22Rv1 (cell line): ENCODE measurements around the gene CCSER1.

Experiments
- H3K27ac ChIP-seq: fragments of 450-650 bp; 2 replicates; pipeline ENCODE4 v1.5.1; 2017
- ZFX ChIP-seq: fragments of 450-650 bp; IDR thresholded peaks from 2 replicates; pipeline ENCODE4 v1.6.1; 2017; ENCODE audit warnings: antibody characterized with exemption, borderline replicate concordance
- TF ChIP-seq, protein P1 (sequence below): fragments of 450-650 bp; IDR thresholded peaks from 2 replicates; pipeline ENCODE4 v1.5.1; 2017; ENCODE audit warnings: mild to moderate bottlenecking

CCSER1 gene

GRCh38 chr4:90241008-90241407 is 113.8 kb downstream of the CCSER1 start:
- no peak overlapping the region for H3K27ac ChIP-seq
- TF ChIP-seq, protein P1, sequence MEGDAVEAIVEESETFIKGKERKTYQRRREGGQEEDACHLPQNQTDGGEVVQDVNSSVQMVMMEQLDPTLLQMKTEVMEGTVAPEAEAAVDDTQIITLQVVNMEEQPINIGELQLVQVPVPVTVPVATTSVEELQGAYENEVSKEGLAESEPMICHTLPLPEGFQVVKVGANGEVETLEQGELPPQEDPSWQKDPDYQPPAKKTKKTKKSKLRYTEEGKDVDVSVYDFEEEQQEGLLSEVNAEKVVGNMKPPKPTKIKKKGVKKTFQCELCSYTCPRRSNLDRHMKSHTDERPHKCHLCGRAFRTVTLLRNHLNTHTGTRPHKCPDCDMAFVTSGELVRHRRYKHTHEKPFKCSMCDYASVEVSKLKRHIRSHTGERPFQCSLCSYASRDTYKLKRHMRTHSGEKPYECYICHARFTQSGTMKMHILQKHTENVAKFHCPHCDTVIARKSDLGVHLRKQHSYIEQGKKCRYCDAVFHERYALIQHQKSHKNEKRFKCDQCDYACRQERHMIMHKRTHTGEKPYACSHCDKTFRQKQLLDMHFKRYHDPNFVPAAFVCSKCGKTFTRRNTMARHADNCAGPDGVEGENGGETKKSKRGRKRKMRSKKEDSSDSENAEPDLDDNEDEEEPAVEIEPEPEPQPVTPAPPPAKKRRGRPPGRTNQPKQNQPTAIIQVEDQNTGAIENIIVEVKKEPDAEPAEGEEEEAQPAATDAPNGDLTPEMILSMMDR = no peak

DNA sequence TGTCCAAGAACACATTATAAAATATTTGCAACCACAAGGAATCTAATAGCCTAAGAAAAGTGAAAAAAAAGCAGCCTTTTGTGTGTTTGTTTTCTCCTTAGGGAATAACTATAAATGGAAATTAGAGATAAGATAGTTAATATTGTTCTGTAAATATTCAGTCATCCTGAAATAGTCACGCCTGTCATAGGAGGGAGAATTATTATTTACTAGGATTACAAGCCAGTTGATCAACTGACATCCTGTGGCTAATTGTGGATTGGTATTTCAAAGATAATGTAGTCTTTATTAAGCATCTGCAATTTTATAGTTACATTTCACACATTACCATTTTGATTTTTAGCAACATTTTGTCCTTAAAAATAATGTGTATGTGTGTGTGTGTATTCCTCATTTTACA is 118.6 kb downstream of the CCSER1 start:
- peak overlapping the region; percentile 51 for H3K27ac ChIP-seq
- TF ChIP-seq, protein P1 = no peak
- TF ChIP-seq ZFX = no peak

DNA sequence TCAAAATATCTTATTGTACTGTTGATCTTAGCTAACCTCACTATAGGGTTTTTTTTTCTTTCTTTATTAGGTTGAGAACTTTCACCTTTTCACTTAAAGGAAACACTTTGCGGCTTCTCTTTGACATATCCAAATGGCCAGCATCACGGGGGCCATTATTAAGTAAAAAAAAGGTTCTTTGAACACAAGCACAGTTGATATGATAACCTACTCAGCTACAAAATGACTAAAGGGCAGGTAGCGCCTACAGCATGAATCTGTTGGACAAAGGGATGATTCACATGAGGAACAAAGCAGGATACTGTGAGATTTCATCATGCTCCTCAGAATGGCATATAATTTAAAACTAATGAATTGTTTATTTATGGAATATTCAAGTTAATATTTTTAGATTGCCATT is 119.6 kb downstream of the CCSER1 start:
- H3K27ac ChIP-seq = peak overlapping the region; percentile 51
- TF ChIP-seq, protein P1 = no peak
- no peak for TF ChIP-seq ZFX

- no peak overlapping the region for H3K27ac ChIP-seq
- TF ChIP-seq ZFX = no peak
- TF ChIP-seq, protein P1 = no peak
Measured at GRCh38 chr4:90254357-90254756, 127.2 kb downstream of the CCSER1 start.

- TF ChIP-seq ZFX = no peak
- TF ChIP-seq, protein P1 = no peak
- no peak overlapping the region for H3K27ac ChIP-seq
Measured at GRCh38 chr4:90274175-90274574, 147.0 kb downstream of the CCSER1 start.

- no peak overlapping the region for H3K27ac ChIP-seq
- TF ChIP-seq, protein P1 = no peak
- no peak for TF ChIP-seq ZFX
Measured at GRCh38 chr4:90280954-90281353, 153.8 kb downstream of the CCSER1 start.

GRCh38 chr4:90281541-90282355 is 154.6 kb downstream of the CCSER1 start:
- no peak for TF ChIP-seq ZFX
- TF ChIP-seq, protein P1 = no peak
- H3K27ac ChIP-seq = no peak overlapping the region
